Neural progenitor cell (in vitro differentiated cells): ENCODE results near the gene MED12L. TPM values are rescaled to one million over a fixed set of nuclear protein-coding genes. Genes with fewer than 3 reads are reported as not detected.

Source experiments
- DNase-seq: peaks from one replicate; pipeline ENCODE4 v3.0.0-alpha.2; 2016; ENCODE audit warnings: low spot score
- H2AFZ ChIP-seq: fragments of 200-600 bp; sonication (generic); replicated peaks from 2 replicates; pipeline ENCODE4 v1.6.1; 2016; ENCODE audit warnings: antibody characterized with exemption
- H3F3A ChIP-seq: fragments of 200-600 bp; sonication (generic); 2 replicates; pipeline ENCODE4 v1.6.1; 2016; ENCODE audit warnings: antibody characterized with exemption, low read depth
- H3K27ac ChIP-seq: fragments of 200-600 bp; sonication (generic); 2 replicates; pipeline ENCODE4 v1.5.1; 2016; ENCODE audit warnings: mild to moderate bottlenecking
- H3K27me3 ChIP-seq: fragments of 200-600 bp; sonication (generic); 2 replicates; pipeline ENCODE4 v1.6.1; 2016; ENCODE audit warnings: mild to moderate bottlenecking, moderate library complexity
- H3K36me3 ChIP-seq: fragments of 200-600 bp; sonication (generic); 2 replicates; pipeline ENCODE4 v1.5.1; 2016
- H3K4me1 ChIP-seq: fragments of 200-600 bp; sonication (generic); 2 replicates; pipeline ENCODE4 v1.6.1; 2016; ENCODE audit warnings: mixed run types
- H3K4me2 ChIP-seq: fragments of 200-600 bp; sonication (generic); 2 replicates; pipeline ENCODE4 v1.6.1; 2016
- H3K4me3 ChIP-seq: fragments of 200-600 bp; sonication (generic); 2 replicates; pipeline ENCODE4 v1.5.1; 2016
- H3K79me2 ChIP-seq: fragments of 200-600 bp; sonication (generic); 2 replicates; pipeline ENCODE4 v1.6.1; 2016; ENCODE audit warnings: low read depth
- H3K9ac ChIP-seq: fragments of 200-600 bp; sonication (generic); 2 replicates; pipeline ENCODE4 v1.6.1; 2016
- H3K9me3 ChIP-seq: fragments of 200-600 bp; sonication (generic); 2 replicates; pipeline ENCODE4 v1.5.1; 2016; ENCODE audit warnings: low read depth
- H4K20me1 ChIP-seq: fragments of 200-600 bp; sonication (generic); 2 replicates; pipeline ENCODE4 v1.6.1; 2016; ENCODE audit warnings: low read depth
- H3K27ac Mint-ChIP-seq: 3 replicates; pipeline ENCODE4 v1.8.0; 2021; ENCODE audit warnings: mixed read lengths
- H3K27me3 Mint-ChIP-seq: 2 replicates; pipeline ENCODE4 v1.8.0; 2022; ENCODE audit warnings: low read depth, mild to moderate bottlenecking, inconsistent platforms, moderate library complexity, mixed read lengths; ENCODE audit not compliant: insufficient read depth
- H3K36me3 Mint-ChIP-seq: 3 replicates; pipeline ENCODE4 v1.8.0; 2021; ENCODE audit warnings: mixed read lengths
- H3K4me1 Mint-ChIP-seq: 3 replicates; pipeline ENCODE4 v1.8.0; 2021; ENCODE audit warnings: mixed read lengths
- H3K4me3 Mint-ChIP-seq: 3 replicates; pipeline ENCODE4 v1.8.0; 2021; ENCODE audit warnings: mild to moderate bottlenecking, moderate library complexity, mixed read lengths
- H3K9me3 Mint-ChIP-seq: 3 replicates; pipeline ENCODE4 v1.8.0; 2020; ENCODE audit warnings: mixed read lengths
- EZH2 ChIP-seq: fragments of 200-600 bp; sonication (generic); IDR thresholded peaks from 2 replicates; pipeline ENCODE4 v1.6.1; 2017; ENCODE audit warnings: antibody characterized with exemption, mild to moderate bottlenecking, moderate library complexity
- EZH2phosphoT487 ChIP-seq: fragments of 200-600 bp; sonication (generic); IDR thresholded peaks from 2 replicates; pipeline ENCODE4 v1.6.1; 2017; ENCODE audit warnings: antibody characterized with exemption
- total RNA-seq: library from RNA; depleted of rRNA; stranded (reverse); fragments of >200 nt; gene quantifications from 2 replicates; pipeline ENCODE4 v1.2.3, GENCODE V29; 2015; ENCODE audit warnings: low replicate concordance
- TF ChIP-seq, protein P1 (sequence below): fragments of 200-600 bp; sonication (generic); IDR thresholded peaks from 2 replicates; pipeline ENCODE4 v1.5.1; 2017; ENCODE audit warnings: antibody characterized with exemption, mild to moderate bottlenecking

MED12L gene
- total RNA-seq, 1 donor from 2014 or later, result 16.5 TPM

DNA sequence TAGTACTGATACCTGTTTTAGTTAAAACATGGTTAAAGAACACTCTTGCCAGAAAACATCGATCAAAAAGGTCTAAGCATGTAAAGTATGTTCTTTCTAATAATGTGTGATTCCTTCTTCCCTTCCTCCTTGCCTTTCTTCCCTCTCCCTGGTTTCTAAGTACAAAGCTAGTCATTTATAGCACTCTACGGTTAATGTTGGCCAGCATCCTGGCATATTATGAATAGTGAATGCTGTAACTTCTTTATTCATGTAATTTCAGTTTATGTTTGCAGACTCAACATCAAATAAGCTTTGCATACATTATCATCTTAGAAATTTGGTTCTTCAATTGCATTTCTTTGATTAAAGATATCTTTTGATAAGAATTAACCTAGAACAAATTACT, 272.0 kb downstream of the MED12L start:
- no peaks in the 10 kb centered on the region for H3K27me3 ChIP-seq
- no peaks in the 10 kb centered on the region for H4K20me1 ChIP-seq
- no peak overlapping the region for H2AFZ ChIP-seq
- Mint-ChIP-seq H3K9me3 (no peaks in the 10 kb centered on the region), H3K27ac (no peak overlapping the region), H3K4me1 (no peaks in the 10 kb centered on the region), H3K27me3 (no peaks in the 10 kb centered on the region), H3K4me3 (no peak overlapping the region), H3K36me3 (peaks cover 2% of the 10 kb centered on the region)
- no peak overlapping the region for H3K9ac ChIP-seq
- peaks cover 13% of the 10 kb centered on the region for H3K4me1 ChIP-seq
- H3K4me3 ChIP-seq, result no peak overlapping the region
- H3F3A ChIP-seq, result no peaks in the 10 kb centered on the region
- no peaks in the 10 kb centered on the region for H3K9me3 ChIP-seq
- no peak overlapping the region for H3K4me2 ChIP-seq
- H3K36me3 ChIP-seq, result peaks cover 14% of the 10 kb centered on the region
- TF ChIP-seq EZH2phosphoT487, result no peak
- TF ChIP-seq, protein P1, sequence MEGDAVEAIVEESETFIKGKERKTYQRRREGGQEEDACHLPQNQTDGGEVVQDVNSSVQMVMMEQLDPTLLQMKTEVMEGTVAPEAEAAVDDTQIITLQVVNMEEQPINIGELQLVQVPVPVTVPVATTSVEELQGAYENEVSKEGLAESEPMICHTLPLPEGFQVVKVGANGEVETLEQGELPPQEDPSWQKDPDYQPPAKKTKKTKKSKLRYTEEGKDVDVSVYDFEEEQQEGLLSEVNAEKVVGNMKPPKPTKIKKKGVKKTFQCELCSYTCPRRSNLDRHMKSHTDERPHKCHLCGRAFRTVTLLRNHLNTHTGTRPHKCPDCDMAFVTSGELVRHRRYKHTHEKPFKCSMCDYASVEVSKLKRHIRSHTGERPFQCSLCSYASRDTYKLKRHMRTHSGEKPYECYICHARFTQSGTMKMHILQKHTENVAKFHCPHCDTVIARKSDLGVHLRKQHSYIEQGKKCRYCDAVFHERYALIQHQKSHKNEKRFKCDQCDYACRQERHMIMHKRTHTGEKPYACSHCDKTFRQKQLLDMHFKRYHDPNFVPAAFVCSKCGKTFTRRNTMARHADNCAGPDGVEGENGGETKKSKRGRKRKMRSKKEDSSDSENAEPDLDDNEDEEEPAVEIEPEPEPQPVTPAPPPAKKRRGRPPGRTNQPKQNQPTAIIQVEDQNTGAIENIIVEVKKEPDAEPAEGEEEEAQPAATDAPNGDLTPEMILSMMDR, result no peak
- TF ChIP-seq EZH2, result no peak
- no peaks in the 10 kb centered on the region for H3K79me2 ChIP-seq
- H3K27ac ChIP-seq, result peak overlapping the region; percentile 1
- no peak for DNase-seq

- Mint-ChIP-seq H3K27me3 (no peaks in the 10 kb centered on the region), H3K36me3 (peaks cover 4% of the 10 kb centered on the region), H3K9me3 (no peaks in the 10 kb centered on the region), H3K27ac (no peak overlapping the region), H3K4me1 (peaks cover 11% of the 10 kb centered on the region), H3K4me3 (no peak overlapping the region)
- H3F3A ChIP-seq, result no peaks in the 10 kb centered on the region
- H2AFZ ChIP-seq, result no peak overlapping the region
- no peaks in the 10 kb centered on the region for H4K20me1 ChIP-seq
- no peak overlapping the region for H3K4me2 ChIP-seq
- H3K36me3 ChIP-seq, result peaks cover 4% of the 10 kb centered on the region
- no peaks in the 10 kb centered on the region for H3K79me2 ChIP-seq
- peaks cover 14% of the 10 kb centered on the region for H3K4me1 ChIP-seq
- H3K27me3 ChIP-seq, result no peaks in the 10 kb centered on the region
- TF ChIP-seq, protein P1, result no peak
- TF ChIP-seq EZH2phosphoT487, result no peak
- TF ChIP-seq EZH2, result no peak
- no peak overlapping the region for H3K9ac ChIP-seq
- no peak for DNase-seq
- H3K9me3 ChIP-seq, result no peaks in the 10 kb centered on the region
- H3K4me3 ChIP-seq, result no peak overlapping the region
- H3K27ac ChIP-seq, result no peak overlapping the region
Observed at GRCh38 chr3:151362751-151363174, 277.3 kb downstream of the MED12L start.

DNA sequence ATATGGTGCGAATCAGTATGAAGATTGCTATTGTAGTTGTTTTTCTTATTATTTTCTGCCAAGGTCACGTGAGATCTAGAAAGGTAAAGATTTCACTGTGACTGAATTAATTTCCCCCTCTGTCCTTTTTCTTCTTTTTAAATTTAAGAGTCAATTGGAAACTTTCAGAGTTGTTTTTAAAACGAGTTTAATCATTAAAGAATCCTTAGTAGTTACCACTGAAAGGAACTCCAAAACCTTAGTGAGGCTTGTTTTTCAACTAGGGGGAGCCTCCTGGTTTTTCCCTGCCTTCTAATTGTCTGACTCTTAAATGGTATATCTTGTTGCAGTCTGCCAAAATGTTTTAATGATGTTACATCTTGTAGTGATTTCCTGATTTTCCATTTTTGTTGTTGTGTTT, 281.5 kb downstream of the MED12L start:
- TF ChIP-seq EZH2 (no peak), EZH2phosphoT487 (no peak)
- TF ChIP-seq, protein P1, result no peak
- no peak overlapping the region for H3K27ac Mint-ChIP-seq

More for the DNA sequence above, 281.5 kb downstream of the MED12L start:
- no peak overlapping the region for H2AFZ ChIP-seq
- no peak overlapping the region for H3K9ac ChIP-seq
- H3K79me2 ChIP-seq, result no peaks in the 10 kb centered on the region
- H3K4me2 ChIP-seq, result no peak overlapping the region
- no peak overlapping the region for H3K4me3 ChIP-seq
- Mint-ChIP-seq H3K4me1 (peaks cover 11% of the 10 kb centered on the region), H3K9me3 (no peaks in the 10 kb centered on the region), H3K27me3 (no peaks in the 10 kb centered on the region), H3K36me3 (peaks cover 10% of the 10 kb centered on the region), H3K4me3 (no peak overlapping the region)
- no peaks in the 10 kb centered on the region for H4K20me1 ChIP-seq
- no peaks in the 10 kb centered on the region for H3K9me3 ChIP-seq
- DNase-seq, result no peak
- peaks cover 11% of the 10 kb centered on the region for H3K4me1 ChIP-seq
- H3K27me3 ChIP-seq, result no peaks in the 10 kb centered on the region
- H3K36me3 ChIP-seq, result no peaks in the 10 kb centered on the region
- H3K27ac ChIP-seq, result no peak overlapping the region
- no peaks in the 10 kb centered on the region for H3F3A ChIP-seq
